ENCODE results near the gene IL17RD. TPM values are rescaled to one million over a fixed set of nuclear protein-coding genes. Genes with fewer than 3 reads are reported as not detected.

Gene IL17RD
- total RNA-seq, 1 donor from 2014 or later: 1.8 TPM

DNA sequence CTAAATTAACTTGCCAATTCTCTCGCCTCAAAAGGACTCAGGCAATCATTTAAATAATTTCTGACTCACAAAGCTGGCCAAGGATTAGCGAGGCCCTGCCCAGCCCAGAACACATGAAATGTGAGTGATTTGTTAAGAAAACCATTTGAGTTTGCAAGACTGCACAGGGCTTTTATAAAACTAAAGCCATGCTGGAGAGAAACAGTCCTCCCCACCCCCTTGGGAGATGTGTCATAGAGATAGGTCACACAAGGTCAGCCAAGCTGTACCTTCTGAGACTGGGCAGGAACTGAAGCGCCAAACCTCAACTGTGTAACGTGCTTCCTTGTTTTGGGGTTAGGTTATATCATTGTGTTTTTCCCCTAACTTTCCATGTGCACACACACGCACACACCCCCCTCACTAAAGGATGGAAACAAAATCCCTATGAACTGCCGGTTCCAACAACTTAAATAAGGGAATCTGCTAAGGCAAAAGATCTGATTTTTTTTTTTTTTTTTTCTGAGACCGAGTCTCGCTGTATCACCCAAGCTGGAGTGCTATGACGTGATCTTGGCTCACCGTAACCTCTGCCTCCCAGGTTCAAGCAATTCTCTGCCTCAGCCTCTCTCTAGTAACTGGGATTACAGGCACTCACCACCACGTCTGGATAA, 96.6 kb downstream of the IL17RD start:
- no peak for DNase-seq (ENCODE audit: low read depth, low spot score)

DNA sequence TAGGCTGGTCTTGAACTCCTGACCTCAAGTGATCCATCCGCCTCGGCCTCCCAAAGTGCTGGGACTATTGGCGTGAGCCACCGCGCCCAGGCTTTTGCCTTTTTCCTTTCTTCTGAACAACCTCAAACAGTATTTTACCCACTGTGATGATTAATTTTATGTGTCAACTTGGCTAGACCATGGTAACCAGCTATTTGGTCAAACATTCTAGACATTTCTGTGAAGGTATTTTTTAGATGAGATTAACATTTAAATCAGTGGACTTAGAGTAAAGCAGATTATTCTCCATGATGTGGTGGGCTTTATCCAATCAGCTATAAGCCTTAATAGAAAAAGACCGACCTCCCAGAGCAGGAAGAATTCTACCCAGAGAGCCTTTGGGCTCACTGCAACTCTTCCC, 98.7 kb downstream of the IL17RD start:
- DNase-seq (ENCODE audit: low read depth, low spot score): no peak

DNA sequence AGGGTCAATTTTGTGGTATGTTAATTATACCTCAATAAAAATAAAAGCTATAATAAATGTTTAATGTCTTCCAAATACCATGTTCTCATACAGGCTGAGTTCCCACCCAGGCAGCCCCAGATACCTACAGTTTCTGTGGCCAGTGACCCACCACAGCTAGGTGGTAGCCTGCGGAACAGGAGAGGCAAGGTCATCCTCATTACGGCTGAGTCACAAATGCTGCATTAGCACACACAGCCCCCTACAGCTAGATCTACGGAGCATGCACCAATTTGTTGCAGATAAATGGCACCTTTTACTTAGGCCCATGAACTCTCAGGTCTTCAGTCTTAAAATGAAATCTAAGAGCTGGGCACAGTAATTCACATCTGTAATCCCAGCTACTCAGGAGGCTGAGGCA, 99.6 kb downstream of the IL17RD start:
- DNase-seq (ENCODE audit: low read depth, low spot score): no peak

GRCh38 chr3:57064572-57064971, 100.6 kb downstream of the IL17RD start:
- DNase-seq (ENCODE audit: low read depth, low spot score): no peak

- DNase-seq (ENCODE audit: low read depth, low spot score): no peak
These were observed 101.2 kb downstream of the IL17RD start for GRCh38 chr3:57064001-57064400.

GRCh38 chr3:57063032-57063431, 102.1 kb downstream of the IL17RD start:
- DNase-seq (ENCODE audit: low read depth, low spot score): no peak

- no peak for DNase-seq (ENCODE audit: low read depth, low spot score)
These were observed 103.0 kb downstream of the IL17RD start for GRCh38 chr3:57062101-57062631.

DNA sequence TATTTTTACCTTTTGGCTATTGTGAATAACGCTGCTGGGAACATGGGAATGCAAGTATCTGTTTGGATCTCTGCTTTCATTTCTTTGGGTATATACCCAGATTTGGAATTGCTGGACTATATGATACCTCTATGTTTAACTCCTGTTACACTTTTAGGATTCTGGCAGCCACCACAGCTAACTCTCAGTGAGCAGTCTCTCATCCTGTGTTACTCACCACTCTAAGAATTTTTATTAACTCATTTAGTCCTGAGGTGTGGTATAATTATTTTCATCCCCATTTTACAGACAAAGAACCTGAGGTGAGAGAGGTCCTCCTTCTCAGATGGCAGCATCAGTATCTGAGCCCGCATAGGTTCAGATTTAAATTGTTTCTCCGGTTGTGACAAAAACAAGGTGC, 103.6 kb downstream of the IL17RD start:
- no peak for DNase-seq (ENCODE audit: low read depth, low spot score)

DNA sequence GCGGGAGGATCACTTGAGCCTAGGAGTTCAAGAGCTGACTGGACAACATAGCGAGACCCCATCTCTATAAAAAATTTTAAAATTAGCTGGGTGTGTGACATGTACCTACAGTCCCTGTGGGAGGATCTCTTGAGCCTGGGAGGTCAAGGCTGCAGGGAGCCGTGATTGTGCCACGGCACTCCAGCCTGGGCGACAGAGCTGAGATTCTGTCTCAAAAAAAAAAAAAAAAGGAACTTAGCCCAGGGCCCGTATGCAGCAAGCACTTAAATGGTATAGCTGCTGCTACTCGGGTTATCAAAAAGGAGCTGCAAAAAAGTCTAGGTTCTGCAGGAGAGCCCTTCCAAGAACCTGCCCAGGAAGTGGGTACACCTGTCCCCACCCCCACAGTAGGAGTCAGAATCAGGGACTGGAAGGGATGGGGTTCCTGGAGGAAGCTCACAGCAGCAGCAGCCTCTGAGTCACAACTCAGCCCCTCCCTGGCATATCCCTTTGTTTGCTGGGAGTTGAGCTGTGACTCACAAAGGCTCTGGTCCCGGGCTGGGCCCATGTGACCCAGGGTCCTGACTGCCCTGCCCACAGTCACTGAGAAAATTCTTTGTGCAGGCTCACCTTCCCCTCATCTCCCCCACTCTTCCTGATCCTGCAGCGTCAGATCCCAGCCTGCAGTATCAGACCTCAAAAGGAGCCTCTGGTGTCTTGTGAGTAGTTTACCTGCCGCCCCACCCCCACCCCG, 104.9 kb downstream of the IL17RD start, which contains the start of gene SPATA12:
TSS of gene SPATA12 (plus strand) at position 576 of the 733 bp plus-strand sequence. CDS start 13,031 bp downstream, outside the sequence.
- peak; percentile 74 for DNase-seq (ENCODE audit: low read depth, low spot score)

- no peak for DNase-seq (ENCODE audit: low read depth, low spot score)
These were observed 105.7 kb downstream of the IL17RD start for GRCh38 chr3:57059411-57059810.

- DNase-seq (ENCODE audit: low read depth, low spot score): no peak
These were observed 107.8 kb downstream of the IL17RD start for GRCh38 chr3:57057351-57057750.

GRCh38 chr3:57053122-57053521, 112.0 kb downstream of the IL17RD start:
- DNase-seq (ENCODE audit: low read depth, low spot score): no peak

DNA sequence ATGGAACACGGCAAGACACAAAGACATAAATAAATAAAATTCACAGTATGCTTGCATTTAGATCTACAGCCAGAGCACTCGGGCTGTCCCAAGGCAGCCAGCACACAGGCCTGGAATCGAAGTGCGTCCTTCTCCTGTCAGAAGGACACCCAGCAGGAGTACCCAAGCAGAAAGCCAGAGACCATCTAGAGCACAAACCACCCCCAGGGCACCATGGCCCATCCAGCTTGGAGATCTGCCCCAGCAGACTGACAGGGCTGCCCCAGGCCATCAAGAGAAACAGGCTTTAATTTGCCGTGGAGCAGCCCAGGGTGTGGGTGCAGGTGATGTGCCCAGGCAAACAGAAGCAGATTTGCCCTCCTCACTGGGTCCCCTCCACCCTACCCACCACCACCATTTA, 112.5 kb downstream of the IL17RD start:
- no peak for DNase-seq (ENCODE audit: low read depth, low spot score)

DNA sequence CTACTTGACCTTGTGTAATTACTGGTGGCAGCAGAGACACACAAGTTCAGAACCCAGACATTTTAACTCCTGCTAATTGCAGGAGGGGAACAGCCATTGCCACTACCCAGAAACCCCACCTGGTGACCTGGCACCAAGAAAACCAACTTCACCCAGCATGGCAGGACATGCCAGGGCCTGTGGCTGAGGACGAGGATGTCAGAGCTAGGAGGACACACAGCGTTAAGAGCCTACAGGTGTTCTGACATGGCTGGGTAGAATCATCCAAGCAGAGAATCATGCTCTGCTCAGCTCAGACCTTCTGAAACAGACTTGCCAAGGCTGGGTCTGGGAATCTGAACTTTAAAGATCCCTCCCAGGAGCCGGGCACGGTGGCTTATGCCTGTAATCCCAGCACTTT, 116.4 kb downstream of the IL17RD start:
- DNase-seq (ENCODE audit: low read depth, low spot score): no peak

DNA sequence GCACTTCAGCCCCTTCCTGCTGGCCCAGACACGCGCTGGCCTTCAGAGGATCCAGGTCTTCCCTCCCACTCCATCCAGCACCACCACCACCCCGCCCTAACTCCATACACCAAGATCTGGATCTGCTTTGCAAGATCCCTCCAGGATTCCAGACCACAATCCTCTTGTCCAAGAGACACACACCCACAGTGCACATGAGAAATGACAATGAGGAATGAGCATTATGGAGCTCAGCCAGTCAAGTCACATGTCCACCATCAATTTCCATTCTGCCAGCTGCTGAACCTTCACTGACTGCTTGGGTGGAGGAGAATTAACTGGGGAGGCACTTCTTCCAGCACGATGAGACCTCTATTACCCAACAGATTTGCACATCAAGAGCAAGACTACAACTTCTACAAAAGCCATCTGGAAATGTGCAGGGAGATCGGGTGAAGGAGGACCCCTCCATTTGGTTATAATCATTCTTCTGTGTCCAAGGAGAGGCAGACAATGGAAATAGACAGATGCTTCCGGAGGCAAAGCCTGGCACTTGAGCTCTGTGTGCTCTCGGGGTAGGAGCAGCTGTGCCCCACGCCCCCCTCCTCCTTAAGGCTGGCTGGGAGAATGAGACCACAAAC, 117.0 kb downstream of the IL17RD start:
- DNase-seq (ENCODE audit: low read depth, low spot score): no peak

- DNase-seq (ENCODE audit: low read depth, low spot score): no peak
These were observed 118.9 kb downstream of the IL17RD start for GRCh38 chr3:57046101-57046765.

DNA sequence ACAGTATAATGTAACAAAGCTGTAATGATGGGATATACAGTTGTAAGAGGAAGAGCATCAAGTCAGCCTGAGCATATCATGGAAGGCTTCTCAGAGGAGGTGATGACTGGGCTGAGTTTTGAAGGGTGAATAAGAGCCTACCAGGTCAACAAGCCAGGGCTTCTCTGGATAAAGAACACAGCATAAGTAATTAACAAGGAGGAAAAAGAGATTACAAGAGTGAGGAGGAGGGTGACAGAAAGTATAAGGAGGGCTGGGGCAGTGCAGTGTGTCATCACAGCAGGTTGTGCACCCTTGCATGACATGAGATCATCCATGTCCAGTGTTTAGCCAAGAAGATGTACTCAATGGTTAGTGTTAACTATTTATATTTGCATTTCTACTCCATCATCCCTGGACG, 121.6 kb downstream of the IL17RD start:
- DNase-seq (ENCODE audit: low read depth, low spot score): no peak

DNA sequence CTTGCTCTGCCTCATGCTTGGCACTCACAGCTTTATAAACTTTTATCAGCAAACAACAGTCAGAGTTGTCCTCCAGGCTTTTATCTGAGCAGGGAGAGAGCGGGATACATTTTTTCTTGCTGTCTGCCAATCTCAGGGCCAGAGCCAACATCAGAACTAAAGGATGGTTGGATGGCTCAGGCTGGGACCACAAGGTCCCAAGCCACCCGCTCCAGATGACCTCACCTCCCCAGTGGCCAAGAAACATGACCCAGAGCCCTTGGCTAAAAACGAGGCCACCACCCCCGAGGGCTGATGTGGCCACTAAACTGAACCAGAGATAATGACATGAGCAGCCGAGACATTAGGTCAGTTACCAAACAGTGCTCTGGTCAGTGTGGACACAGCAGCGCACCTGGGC, 123.5 kb downstream of the IL17RD start:
- no peak for DNase-seq (ENCODE audit: low read depth, low spot score)

Data from pulmonary artery endothelial cell (primary cell).